IMR-90 (cell line): ENCODE measurements around the gene CDK13. TPM values are rescaled to one million over a fixed set of nuclear protein-coding genes. Genes with fewer than 3 reads are reported as not detected.

ENCODE experiments used
- ATAC-seq: fragments of 200-7000 bp; cut with Tn5 transposase; 2 replicates; pipeline ENCODE4 v1.9.1; 2020; ENCODE audit warnings: low read depth, mild to moderate bottlenecking, moderate library complexity
- BruUV-seq: library from RNA; stranded (reverse); fragments of 400-500 nt; replicated peaks from 2 replicates; lab custom pipeline; 2021; lab: Mats Ljungman, UMichigan
- CTCF ChIA-PET: fragments of 300-600 bp; formaldehyde crosslinking; extraction: SDS; loops from one replicate; lab custom pipeline; 2021; ENCODE audit warnings: antibody characterized with exemption; lab: Yijun Ruan, JAX
- POLR2A ChIA-PET: fragments of 300-600 bp; sonication (Branson Sonifier 250); formaldehyde crosslinking; loops from one replicate; lab custom pipeline; 2022; ENCODE audit warnings: antibody characterized with exemption; ENCODE audit not compliant: unreplicated experiment; lab: Charles Lee
- DNase-seq: peaks from one replicate; pipeline ENCODE4 v3.0.0; 2013
- H2AFZ ChIP-seq: replicated peaks from 2 replicates; pipeline ENCODE3; 2013; ENCODE audit warnings: low read length, mild to moderate bottlenecking; ENCODE audit not compliant: poor library complexity
- H2AK5ac ChIP-seq: 2 replicates; pipeline ENCODE4 v1.6.1; 2013; ENCODE audit warnings: low read depth, low read length, inconsistent platforms
- H2AK9ac ChIP-seq: replicated peaks from 2 replicates; pipeline ENCODE3; 2013; ENCODE audit warnings: mild to moderate bottlenecking, low read depth, low read length, moderate library complexity; ENCODE audit not compliant: poor library complexity
- H2BK120ac ChIP-seq: 2 replicates; pipeline ENCODE4 v1.6.1; 2013; ENCODE audit warnings: low read depth, low read length, inconsistent platforms
- H2BK15ac ChIP-seq: 3 replicates; pipeline ENCODE4 v1.6.1; 2013; ENCODE audit warnings: low read depth, low read length, inconsistent platforms
- H2BK20ac ChIP-seq: 2 replicates; pipeline ENCODE4 v1.6.1; 2013; ENCODE audit warnings: low read depth, mild to moderate bottlenecking, inconsistent platforms, low read length, moderate library complexity
- H2BK5ac ChIP-seq: 2 replicates; pipeline ENCODE4 v1.6.1; 2013; ENCODE audit warnings: mild to moderate bottlenecking, low read depth, low read length, inconsistent platforms; ENCODE audit not compliant: poor library complexity, severe bottlenecking
- H3K14ac ChIP-seq: replicated peaks from 2 replicates; pipeline ENCODE4 v1.6.1; 2013; ENCODE audit warnings: low read depth, low read length, inconsistent platforms
- H3K18ac ChIP-seq: 2 replicates; pipeline ENCODE4 v1.6.1; 2013; ENCODE audit warnings: low read depth, low read length, control low read depth
- H3K23ac ChIP-seq: 2 replicates; pipeline ENCODE4 v1.6.1; 2013; ENCODE audit warnings: low read depth, low read length, inconsistent platforms
- H3K27ac ChIP-seq: 2 replicates; pipeline ENCODE4 v1.5.1; 2013; ENCODE audit warnings: mild to moderate bottlenecking, control low read depth, low read length; ENCODE audit not compliant: insufficient read depth
- H3K27me3 ChIP-seq: 2 replicates; pipeline ENCODE4 v1.6.1; 2013; ENCODE audit warnings: low read length; ENCODE audit not compliant: control insufficient read depth, insufficient read depth
- H3K36me3 ChIP-seq: 2 replicates; pipeline ENCODE4 v1.6.1; 2013; ENCODE audit warnings: low read length, mixed read lengths; ENCODE audit not compliant: control insufficient read depth, insufficient read depth
- H3K4ac ChIP-seq: 2 replicates; pipeline ENCODE4 v1.6.1; 2013; ENCODE audit warnings: low read depth, low read length, inconsistent platforms
- H3K4me1 ChIP-seq: 2 replicates; pipeline ENCODE4 v1.6.1; 2013; ENCODE audit warnings: low read length, mixed read lengths; ENCODE audit not compliant: control insufficient read depth, insufficient read depth
- H3K4me2 ChIP-seq: 2 replicates; pipeline ENCODE4 v1.6.1; 2013; ENCODE audit warnings: low read depth, mild to moderate bottlenecking, control low read depth, low read length, moderate library complexity
- H3K4me3 ChIP-seq: 2 replicates; pipeline ENCODE4 v1.5.1; 2013; ENCODE audit warnings: low read depth, mild to moderate bottlenecking, control low read depth, low read length, moderate library complexity; ENCODE audit not compliant: insufficient read depth
- H3K56ac ChIP-seq: 2 replicates; pipeline ENCODE4 v1.6.1; 2013; ENCODE audit warnings: low read length, inconsistent platforms; ENCODE audit not compliant: insufficient read depth; ENCODE audit errors: extremely low read depth
- H3K79me1 ChIP-seq, 2 experiments: 2 replicates each; pipeline ENCODE4 v1.6.1; 2013; ENCODE audit warnings: low read length in 2 of 2, inconsistent platforms in 1 of 2, low read depth in 1 of 2
- H3K9ac ChIP-seq: 2 replicates; pipeline ENCODE4 v1.6.1; 2013; ENCODE audit warnings: low read depth, low read length, control low read depth
- H3K9me1 ChIP-seq: 2 replicates; pipeline ENCODE4 v1.6.1; 2013; ENCODE audit warnings: low read length, inconsistent platforms; ENCODE audit not compliant: insufficient read depth
- H3K9me3 ChIP-seq: 2 replicates; pipeline ENCODE4 v1.6.1; 2013; ENCODE audit warnings: low read length; ENCODE audit not compliant: control insufficient read depth, insufficient read depth
- H4K20me1 ChIP-seq: 2 replicates; pipeline ENCODE4 v1.6.1; 2013; ENCODE audit warnings: low read length, inconsistent platforms; ENCODE audit not compliant: insufficient read depth
- H4K5ac ChIP-seq: 2 replicates; pipeline ENCODE4 v1.6.1; 2013; ENCODE audit warnings: mild to moderate bottlenecking, low read depth, low read length, control low read depth
- H4K8ac ChIP-seq, 2 experiments: 2 replicates each; pipeline ENCODE4 v1.6.1; 2013; ENCODE audit warnings: low read depth in 2 of 2, low read length in 2 of 2, control low read depth in 1 of 2, inconsistent platforms in 1 of 2
- H4K91ac ChIP-seq: 2 replicates; pipeline ENCODE4 v1.6.1; 2013; ENCODE audit warnings: low read depth, low read length, inconsistent platforms; ENCODE audit not compliant: insufficient read depth
- BHLHE40 ChIP-seq: fragments of 150-350 bp; IDR thresholded peaks from 2 replicates; pipeline ENCODE4 v1.6.1; 2016; ENCODE audit warnings: mild to moderate bottlenecking, low read depth, low read length
- CEBPB ChIP-seq: IDR thresholded peaks from 2 replicates; pipeline ENCODE4 v1.6.1; 2012; ENCODE audit warnings: low read depth, low read length, improper control_type of control experiment
- CHD1 ChIP-seq: IDR thresholded peaks from 2 replicates; pipeline ENCODE4 v1.6.1; 2012; ENCODE audit warnings: low read depth, low read length, improper control_type of control experiment
- CTCF ChIP-seq: conservative IDR thresholded peaks from 2 replicates; pipeline ENCODE4 v1.5.1; 2012; ENCODE audit warnings: mild to moderate bottlenecking, low read depth, low read length, improper control_type of control experiment
- FOS ChIP-seq: fragments of 150-350 bp; IDR thresholded peaks from 2 replicates; pipeline ENCODE4 v1.6.1; 2016; ENCODE audit warnings: low read depth, low read length
- MAFK ChIP-seq: IDR thresholded peaks from 2 replicates; pipeline ENCODE4 v1.6.1; 2012; ENCODE audit warnings: low read depth, low read length, improper control_type of control experiment
- MAZ ChIP-seq: IDR thresholded peaks from 2 replicates; pipeline ENCODE4 v1.6.1; 2012; ENCODE audit warnings: low read depth, mild to moderate bottlenecking, low read length, improper control_type of control experiment, moderate library complexity, borderline replicate concordance
- MXI1 ChIP-seq: IDR thresholded peaks from 2 replicates; pipeline ENCODE4 v1.6.1; 2012; ENCODE audit warnings: low read depth, mild to moderate bottlenecking, low read length, moderate library complexity, borderline replicate concordance
- NFE2L2 ChIP-seq: fragments of 150-350 bp; IDR thresholded peaks from 2 replicates; pipeline ENCODE4 v1.6.1; 2016; ENCODE audit warnings: low read depth, mild to moderate bottlenecking, low read length
- POLR2A ChIP-seq: IDR thresholded peaks from 2 replicates; pipeline ENCODE4 v1.6.1; 2012; ENCODE audit warnings: mild to moderate bottlenecking, low read depth, low read length
- RAD21 ChIP-seq: IDR thresholded peaks from 2 replicates; pipeline ENCODE4 v1.6.1; 2012; ENCODE audit warnings: low read length, improper control_type of control experiment
- RFX5 ChIP-seq: IDR thresholded peaks from 2 replicates; pipeline ENCODE4 v1.8.0; 2012; ENCODE audit warnings: low read depth, mild to moderate bottlenecking, low read length, moderate library complexity
- SMC3 ChIP-seq: fragments of 150-350 bp; IDR thresholded peaks from 2 replicates; pipeline ENCODE4 v1.6.1; 2016; ENCODE audit warnings: low read depth, mild to moderate bottlenecking, antibody characterized with exemption, low read length, moderate library complexity
- WGBS, 2 experiments: methylation state at CpG; one replicate each; pipeline versions ENCODE4 v1.1.5 to v1.1.7; 2013; ENCODE audit warnings: missing lambda C conversion rate in 2 of 2; ENCODE audit not compliant: insufficient read length in 1 of 2; ENCODE audit errors: extremely low coverage in 2 of 2; 5-methylcytosine and 5-hydroxymethylcytosine counted together
- dilution Hi-C: fragments of 300-500 bp; cut with HindIII; formaldehyde crosslinking; loops from one replicate; pipeline ENCODE4 v1.14.3; 2018; ENCODE audit warnings: low sequenced_read_pairs; ENCODE audit not compliant: unreplicated experiment
- in situ Hi-C: fragments of 300-500 bp; cut with MboI; formaldehyde crosslinking; loops from 3 replicates; pipeline ENCODE4 v1.14.3; 2019; ENCODE audit warnings: low sequenced_read_pairs, inconsistent platforms, mixed read lengths
- intact Hi-C: fragments of 100-400 bp; cut with micrococcal nuclease; formaldehyde crosslinking; loops from 2 replicates; pipeline ENCODE4 v1.10.0; 2022
- polyA plus RNA-seq, 3 experiments: library from polyadenylated mRNA; depleted of rRNA; stranded (reverse); fragments of >200 nt; gene quantifications; 2 replicates each; pipeline ENCODE4 v1.2.3, GENCODE V29; 2012; ENCODE audit warnings: low replicate concordance in 1 of 3
- total RNA-seq: library from RNA; depleted of rRNA; stranded (reverse); fragments of >200 nt; gene quantifications from 2 replicates; pipeline ENCODE4 v1.2.3, GENCODE V29; 2012
- TF ChIP-seq, protein P1 (sequence below): fragments of 150-350 bp; IDR thresholded peaks from 2 replicates; pipeline ENCODE4 v1.6.1; 2017; ENCODE audit warnings: mild to moderate bottlenecking, antibody characterized with exemption, low read length, low read depth

Gene CDK13
- total and polyA plus RNA-seq, 2 of the 4 experiments (the other 2 are of a cell fraction) = 20.1 to 50.4 TPM

DNA sequence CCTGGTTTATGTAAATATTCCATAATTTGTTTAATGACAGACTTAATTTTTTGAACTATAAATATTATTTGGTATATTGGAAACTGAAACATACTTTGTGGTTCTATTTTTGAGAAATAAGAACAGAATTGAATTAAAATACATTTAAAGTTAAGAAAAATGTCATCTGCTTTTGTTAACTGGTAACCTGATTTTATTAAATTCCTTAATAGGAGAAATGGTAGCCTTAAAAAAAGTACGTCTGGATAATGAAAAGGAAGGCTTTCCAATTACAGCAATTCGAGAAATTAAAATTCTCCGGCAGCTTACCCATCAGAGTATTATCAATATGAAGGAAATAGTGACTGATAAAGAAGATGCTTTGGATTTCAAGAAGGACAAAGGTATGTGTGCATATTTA, 51.6 kb downstream of the CDK13 start:
- Histone ChIP-seq H3K9me1 (peaks cover 9% of the 10 kb centered on the region; the same call in 1 of the 2 replicates), H3K4me2 (no peak overlapping the region), H3K9me3 (no peaks in the 10 kb centered on the region), H3K23ac (no peak overlapping the region), H3K27me3 (no peaks in the 10 kb centered on the region), H3K27ac (no peak overlapping the region), H2AK5ac (no peak overlapping the region), H4K8ac (no peak overlapping the region), H3K56ac (no peak overlapping the region), H2BK15ac (no peak overlapping the region), H3K4me1 (peaks cover 3% of the 10 kb centered on the region; the same call in 1 of the 2 replicates), H3K14ac (no peak overlapping the region), H3K4me3 (no peak overlapping the region), H2BK120ac (no peak overlapping the region), H2BK5ac (no peak overlapping the region), H3K18ac (no peak overlapping the region), H2AK9ac (no peak overlapping the region), H2BK20ac (no peak overlapping the region), H3K36me3 (peaks cover 11% of the 10 kb centered on the region), H4K91ac (no peak overlapping the region), H3K79me1 (peaks cover 9 to 48% of the 10 kb centered on the region in 2 experiments), H3K9ac (no peak overlapping the region), H2AFZ (no peak overlapping the region), H3K4ac (no peak overlapping the region), H4K5ac (no peak overlapping the region), H4K20me1 (no peaks in the 10 kb centered on the region; the same call in 1 of the 2 replicates)
- dilution Hi-C loops = no loop called here
- ATAC-seq (no peak), DNase-seq (no peak)
- no TSS peak for BruUV-seq
- TF ChIP-seq RFX5 (no peak), MAFK (no peak), MAZ (no peak), RAD21 (no peak), BHLHE40 (no peak), CEBPB (no peak), NFE2L2 (no peak), POLR2A (no peak), CHD1 (no peak), SMC3 (no peak), FOS (no peak), MXI1 (no peak), CTCF (no peak)
- TF ChIP-seq, protein P1, sequence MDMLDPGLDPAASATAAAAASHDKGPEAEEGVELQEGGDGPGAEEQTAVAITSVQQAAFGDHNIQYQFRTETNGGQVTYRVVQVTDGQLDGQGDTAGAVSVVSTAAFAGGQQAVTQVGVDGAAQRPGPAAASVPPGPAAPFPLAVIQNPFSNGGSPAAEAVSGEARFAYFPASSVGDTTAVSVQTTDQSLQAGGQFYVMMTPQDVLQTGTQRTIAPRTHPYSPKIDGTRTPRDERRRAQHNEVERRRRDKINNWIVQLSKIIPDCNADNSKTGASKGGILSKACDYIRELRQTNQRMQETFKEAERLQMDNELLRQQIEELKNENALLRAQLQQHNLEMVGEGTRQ = no peak
- ChIA-PET POLR2A (no interaction called here), CTCF (no interaction called here)
- intact Hi-C loops = no loop called here
- no CpG with 5 or more reads among the region's 3 CpGs for WGBS, 2 experiments
- in situ Hi-C loops = loop anchor here (5.0 kb wide), 1 partner anchor 49 kb away; the partner anchor contains the start of gene CDK13
